ENCODE results near the gene MED12L.
A peak's percentile ranks its signal among the peaks of the same experiment; 100 is the strongest.
"Not testable (repeated sequence)": the region's sequence is repeated elsewhere in the genome, so short reads cannot be mapped to it uniquely, and the experiment has no call there.

Gene MED12L

DNA sequence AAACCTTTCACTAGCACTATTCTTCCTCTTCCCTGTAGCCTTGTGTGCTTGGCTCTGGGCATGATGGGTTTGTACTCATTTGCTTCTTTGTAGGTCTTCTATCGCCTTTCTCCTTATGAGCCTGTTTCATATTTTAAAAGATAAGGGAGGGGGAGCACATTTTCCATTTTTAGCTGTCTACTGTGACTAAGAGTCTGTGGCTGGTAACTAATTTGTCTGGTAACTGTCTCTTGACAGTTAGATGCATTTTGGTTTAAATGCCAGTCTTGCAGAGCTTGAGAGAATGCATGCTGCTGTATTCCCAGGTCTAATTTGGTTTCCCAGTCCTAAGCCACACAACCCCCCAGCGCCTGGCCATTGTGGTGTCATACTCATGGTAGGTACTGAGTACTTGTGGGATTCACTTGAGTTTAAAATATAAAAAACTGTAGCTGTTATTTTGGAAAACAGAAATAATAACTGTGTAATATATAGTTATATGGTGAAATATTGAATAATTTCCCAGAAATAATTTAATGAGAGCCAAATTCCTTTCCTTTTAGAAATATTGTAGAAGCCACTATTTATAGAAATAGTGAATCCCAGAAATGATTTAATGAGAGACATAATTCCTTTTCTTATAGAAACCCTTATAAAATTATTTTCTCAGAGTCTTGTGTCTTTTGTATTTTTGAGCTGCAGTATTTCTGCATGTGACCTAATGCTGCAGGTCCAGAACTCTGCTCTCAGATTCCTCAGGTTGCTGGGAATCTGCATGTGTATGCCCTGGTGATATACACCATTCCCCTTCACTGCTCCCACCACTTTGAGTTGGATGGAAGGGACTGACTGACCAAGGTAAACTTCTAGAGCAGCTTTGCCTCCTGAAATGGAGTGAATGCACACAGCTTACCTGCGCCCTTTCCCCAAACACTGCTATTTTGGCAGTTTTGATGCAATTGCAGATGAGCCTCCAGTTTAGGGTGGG lies 131.5 kb downstream of the MED12L start:
- no peak for DNase-seq

DNA sequence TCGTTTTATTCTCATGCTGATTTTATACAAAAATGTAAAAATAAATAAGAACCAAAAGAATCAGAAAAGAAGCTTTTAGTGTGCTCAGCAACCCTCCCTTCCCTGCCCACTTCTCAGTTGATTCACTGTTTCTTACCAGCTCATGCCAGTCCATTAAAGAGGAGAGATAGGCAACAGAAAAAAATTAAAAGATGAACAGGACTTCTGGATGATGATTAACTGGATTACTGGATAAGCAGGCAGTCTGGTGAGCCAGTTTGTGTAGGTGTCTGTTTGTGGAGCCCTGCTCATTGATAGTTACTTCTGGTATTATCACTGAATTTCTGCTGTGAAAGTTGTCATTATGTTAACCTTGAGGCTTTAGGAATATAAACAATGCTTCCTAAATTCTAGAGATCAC lies 132.7 kb downstream of the MED12L start:
- DNase-seq, result no peak

DNA sequence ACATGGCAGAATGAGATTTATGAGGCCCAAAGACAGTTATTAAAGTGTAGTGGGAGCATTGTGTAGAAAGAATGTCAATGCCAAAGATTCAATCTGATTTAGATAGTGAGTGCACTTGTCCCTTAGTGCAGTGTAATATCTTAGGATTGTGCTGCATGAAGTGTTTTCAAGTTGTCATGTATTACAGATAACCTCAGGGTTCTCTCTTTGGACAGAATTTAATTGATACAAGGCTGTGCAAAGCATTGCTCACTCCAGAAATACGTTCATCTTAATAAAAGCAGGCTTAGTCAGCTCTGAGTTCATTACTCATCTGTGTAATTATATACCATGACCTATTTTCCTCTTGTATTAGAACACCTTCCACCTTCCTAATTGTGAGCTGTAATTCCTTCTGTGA lies 133.6 kb downstream of the MED12L start:
- DNase-seq, result no peak

DNA sequence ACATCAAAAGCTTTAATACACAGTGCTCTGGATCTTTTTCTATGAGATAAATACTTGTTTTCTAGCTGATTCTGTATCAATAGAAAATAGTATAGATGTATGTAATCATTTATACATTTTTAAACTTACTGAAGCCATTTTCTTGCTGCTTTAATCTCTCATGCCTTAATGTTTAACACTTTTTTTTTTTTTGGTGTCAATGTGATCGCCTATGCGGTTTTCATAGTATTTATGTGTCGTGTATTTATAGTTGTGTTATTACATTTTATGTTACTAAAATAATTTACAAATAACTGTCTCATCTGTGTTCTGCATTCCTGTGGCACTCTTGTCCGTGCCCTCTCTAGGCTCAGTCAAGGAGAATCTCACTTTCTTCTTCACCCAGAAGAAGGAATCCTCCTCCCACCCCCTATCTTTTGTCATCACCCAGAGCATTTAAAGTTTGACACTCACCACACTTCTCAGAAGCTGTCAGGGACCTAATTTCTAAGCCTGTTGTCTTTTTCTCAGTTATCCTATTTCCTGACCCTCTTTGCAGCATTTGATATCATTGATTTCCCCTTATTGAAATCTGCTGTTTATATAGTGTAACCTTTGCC lies 138.9 kb downstream of the MED12L start:
- DNase-seq, result no peak

DNA sequence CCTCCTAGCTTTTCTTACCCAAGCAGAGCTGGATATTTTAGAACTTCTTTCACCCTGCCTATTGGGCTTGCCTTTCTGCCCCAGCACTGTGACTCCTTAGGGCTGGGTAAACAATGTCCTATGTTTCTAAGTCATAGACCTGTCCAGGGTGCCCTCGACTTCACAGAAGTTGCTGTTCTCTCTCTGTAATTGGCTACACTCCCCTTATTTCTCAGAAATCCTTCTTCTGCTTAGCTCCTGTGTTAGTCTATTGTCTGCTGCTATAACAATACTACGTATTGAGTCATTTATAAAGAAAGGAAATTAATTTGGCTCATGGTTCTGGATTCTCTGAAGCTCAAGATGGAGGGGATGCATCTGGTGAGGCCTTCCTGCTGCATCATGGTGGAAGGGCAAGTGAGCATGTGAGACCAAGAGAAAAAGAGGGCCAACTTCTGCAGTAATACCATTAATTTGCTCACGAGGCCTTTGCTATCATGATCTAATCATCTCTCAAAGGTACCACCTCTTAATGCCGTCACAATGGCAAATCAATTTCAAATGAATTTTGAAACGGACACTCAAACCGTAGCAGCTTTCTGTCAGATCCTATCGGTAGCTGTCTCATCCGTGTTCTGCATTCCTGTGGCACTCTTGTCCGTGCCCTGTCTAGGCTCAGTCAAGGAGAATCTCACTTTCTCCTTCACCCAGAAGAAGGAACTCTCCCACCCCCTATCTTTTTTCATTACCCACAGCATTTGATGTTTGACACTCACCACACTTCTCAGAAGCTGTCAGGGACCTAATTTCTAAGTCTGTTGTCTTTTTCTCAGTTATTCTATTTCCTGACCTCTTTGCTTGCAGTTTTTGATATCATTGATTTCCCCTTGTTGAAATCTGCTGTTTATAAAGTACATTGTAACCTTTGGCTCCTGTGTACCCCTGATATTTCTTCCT lies 139.8 kb downstream of the MED12L start:
- DNase-seq, result no peak

DNA sequence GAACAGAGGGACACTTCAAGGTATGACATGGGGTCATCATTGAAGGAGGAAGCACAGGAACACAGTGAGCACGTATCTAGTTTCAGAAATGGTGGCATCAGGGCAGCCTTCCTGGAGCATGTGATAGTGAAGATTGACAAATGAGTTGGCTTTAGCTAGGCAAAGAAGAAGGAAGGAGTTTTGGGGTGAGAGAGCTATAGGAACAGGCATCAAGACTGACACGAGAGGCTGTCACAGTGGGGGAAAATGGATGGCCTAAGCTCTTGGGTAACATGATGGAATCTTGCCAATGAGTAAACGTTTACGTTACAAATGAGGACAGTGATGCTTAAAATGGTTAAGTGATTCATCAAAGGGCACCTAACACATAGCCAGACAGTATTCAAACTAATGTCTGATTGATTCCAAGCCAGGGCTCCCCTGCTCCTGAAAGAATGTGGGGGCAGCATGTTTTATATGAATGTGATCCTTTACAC lies 140.7 kb downstream of the MED12L start:
- no peak for DNase-seq

DNA sequence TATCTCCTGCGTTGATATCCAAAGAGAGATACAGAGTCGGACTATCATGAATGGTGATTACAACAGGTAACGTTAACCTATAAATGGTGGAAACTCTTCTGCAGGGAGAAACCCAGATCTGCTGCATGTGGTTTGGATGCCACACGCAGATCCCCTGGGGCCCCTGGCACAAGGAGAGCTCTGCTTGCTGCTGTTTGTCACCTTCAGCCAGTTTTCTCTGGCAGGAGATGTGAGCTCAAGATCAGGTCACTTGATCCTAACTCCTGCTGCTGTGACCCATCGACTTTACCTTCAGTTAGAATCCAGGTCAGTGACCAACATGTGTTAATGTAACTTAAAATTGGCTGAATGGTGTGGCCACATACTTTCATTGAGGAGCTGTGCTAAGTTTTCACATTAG lies 141.4 kb downstream of the MED12L start:
- no peak for DNase-seq

DNA sequence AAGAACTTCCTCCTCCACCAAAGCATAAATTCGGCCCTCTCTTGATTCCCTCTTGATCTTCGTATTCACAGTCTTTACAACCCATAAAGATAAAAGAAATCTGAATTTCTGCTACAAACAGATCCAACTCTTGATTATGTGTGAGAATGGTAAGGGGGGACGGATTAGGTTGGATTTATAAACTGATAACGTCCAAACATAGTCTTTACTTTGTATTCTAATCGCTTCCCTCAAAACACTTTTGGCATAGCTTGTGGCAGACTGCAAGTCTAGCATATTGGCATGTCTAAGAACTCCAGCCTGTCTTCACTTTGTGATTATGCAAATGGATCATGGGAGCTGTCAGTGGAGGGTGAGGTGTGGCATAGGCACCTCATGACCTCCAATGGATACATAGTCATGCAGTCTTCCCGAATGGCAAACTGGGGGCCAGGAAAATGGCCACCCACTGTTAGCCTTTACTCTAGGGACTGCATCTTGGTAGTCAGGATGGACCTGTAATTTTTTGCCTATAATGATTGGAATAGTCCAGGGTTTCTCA lies 141.9 kb downstream of the MED12L start:
- no peak for DNase-seq

DNA sequence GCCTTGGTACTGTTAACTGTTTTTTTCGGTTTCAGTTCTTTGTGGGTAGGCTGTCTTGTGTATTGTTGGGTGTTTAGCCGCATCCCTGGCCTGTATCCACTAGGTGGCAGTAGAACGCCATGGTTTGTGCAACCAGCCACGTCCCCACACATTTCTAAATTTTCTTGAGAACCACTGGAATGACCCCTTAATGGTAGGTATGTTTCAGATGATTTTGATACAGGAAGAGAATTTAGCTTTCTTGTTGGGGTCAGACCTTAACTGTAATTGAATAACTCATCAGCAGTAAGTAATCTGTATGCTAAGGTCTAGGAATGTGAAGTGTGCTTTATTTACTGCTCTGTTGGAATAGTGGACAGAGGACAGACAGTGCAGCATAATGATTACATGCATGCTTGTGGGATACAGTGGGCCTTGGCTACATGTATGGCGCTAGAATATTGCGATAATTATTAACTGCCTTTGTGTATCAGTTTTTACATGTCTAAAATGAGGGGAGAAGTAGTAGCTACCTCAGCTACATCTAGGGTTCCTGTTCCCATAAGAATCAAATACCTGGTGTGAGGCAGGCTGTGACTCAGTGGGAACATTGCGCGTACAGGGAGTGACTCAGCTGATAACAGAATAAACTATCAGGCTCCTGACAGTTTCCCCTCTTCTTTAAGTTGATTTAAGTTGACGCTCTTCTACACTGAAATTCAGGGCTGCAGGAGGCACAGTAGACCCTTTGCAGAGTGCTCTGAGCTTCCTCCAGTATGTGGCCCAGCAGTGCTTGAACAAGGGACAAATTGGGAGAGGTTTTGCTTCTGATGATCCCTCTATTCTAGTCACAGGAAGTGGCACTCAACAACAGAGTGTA lies 142.6 kb downstream of the MED12L start:
- DNase-seq, result peak; percentile 32

DNA sequence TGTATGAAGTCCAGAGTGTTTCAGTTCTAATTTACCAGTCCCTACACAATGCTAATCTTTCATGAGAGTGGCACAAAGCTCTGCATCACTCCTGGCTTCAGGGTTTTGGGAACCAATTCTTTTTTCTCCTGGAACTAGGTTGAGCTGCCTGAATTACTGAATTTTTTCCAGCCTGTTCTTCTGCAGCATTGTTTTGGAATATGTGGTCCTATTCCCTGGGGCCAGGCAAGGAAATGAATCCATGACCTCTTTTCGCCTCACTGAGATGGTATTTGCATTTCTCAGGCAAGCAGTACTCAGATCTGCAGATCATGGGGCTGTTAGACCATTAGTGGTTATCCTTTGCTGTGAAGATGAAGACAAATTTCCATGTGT lies 143.2 kb downstream of the MED12L start:
- no peak for DNase-seq

DNA sequence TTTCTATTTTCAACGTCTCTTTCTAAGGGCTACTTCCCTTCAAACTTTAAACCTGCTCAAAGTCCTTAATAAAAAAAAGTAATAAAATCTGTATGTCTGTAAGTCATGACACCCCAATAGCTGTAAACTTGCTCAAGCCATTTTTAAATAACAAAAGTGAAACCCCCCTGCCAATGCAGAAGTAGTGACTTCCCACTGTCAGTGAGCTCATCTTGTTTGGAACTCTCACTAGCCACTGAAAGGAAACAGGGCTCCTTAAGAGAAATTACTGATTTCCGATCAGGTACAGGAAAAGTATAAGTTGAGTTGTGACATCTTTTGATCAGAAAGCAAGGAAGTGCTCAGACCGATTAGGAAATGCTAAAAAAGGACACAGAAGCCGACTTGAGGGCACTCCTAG lies 145.2 kb downstream of the MED12L start:
- no peak for DNase-seq

DNA sequence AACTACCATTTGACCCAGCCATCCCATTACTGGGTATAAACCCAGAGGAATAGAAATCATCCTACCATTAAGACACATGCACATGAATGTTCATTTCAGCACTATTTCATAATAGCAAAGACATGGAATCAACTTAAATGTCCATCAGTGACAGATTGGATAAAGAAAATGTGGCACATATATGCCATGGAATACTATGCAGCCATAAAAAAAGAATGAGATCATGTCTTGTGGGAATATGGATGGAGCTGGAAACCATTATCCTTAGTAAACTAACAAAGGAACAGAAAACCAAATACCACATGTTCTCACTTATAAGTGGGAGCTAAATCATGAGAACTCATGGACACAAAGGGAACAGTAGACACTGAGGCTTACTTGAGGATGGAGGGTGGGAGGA lies 146.9 kb downstream of the MED12L start:
- DNase-seq, result not testable (repeated sequence)

DNA sequence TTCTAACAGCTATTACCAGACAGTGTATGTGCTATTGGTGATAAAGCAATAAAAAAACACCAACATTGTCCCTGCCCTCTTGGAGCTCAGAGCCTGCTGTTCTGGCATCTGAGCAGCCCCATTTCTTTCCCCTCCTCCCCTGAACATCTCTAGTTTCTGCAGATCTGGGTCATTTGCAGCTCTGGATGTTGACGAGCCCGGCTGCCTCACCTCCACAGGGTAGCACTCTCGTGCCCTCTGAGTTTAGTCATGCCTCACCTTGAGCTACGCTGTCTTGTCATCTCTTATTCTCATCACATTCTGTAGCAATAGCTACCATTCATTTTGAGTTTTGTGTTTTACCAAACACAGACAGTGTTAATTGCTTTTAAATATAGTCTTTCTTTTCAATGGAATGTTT lies 147.5 kb downstream of the MED12L start:
- no peak for DNase-seq

DNA sequence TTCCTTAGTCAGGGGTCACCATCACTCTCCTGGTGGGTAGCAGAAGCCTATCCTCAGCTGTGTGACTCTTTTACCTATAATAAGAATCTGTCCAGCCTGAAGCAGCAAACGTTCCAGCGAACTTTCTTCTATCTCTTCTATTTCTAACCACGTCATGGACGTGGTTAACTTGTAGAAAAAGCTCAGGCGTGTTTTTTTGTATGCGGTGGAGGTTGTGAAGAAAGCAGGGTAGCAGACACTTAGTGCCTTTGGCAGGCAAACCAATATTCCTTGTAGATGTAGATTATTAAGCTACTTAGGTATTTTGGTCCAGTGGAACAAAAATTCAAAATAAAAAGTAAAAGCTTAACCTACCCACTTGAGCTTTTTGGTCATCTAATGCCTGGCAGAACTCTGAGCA lies 149.4 kb downstream of the MED12L start:
- DNase-seq, result no peak

DNA sequence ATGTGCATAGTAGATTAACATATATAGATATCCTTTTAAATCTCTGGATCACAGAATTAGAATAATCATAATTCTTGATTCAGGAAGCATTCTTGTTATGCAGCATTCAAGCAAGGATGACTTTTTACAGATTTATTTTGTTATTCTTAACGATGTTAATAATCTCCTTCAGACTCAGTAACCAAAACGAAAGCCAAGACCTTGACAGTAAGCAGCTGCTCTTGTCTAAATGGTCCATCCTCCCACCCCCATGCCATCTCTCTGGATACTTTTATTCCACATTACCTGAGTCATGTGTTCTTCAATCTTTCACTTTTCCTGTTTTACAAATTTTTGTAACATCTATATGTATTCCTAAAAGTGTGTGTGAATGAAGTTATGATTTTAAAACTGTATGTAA lies 150.9 kb downstream of the MED12L start:
- DNase-seq, result no peak

DNA sequence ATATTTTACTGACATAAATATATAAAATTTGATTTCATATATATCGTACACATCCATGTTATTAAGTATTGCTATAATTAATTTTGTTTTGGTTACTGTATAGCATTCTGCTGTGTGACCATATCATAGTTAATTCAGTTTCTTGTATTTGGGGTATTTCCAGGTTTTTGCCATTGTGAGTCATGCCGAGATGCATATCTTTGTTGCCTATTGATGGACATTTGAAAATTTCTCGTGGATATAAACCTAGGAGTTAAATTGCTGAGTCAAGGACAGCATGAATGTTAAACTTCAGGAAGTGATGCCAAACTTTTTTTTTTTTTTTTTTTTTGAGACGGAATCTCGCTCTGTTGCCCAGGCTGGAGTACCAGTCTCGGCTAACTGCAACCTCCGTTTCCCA lies 151.3 kb downstream of the MED12L start:
- no peak for DNase-seq

DNA sequence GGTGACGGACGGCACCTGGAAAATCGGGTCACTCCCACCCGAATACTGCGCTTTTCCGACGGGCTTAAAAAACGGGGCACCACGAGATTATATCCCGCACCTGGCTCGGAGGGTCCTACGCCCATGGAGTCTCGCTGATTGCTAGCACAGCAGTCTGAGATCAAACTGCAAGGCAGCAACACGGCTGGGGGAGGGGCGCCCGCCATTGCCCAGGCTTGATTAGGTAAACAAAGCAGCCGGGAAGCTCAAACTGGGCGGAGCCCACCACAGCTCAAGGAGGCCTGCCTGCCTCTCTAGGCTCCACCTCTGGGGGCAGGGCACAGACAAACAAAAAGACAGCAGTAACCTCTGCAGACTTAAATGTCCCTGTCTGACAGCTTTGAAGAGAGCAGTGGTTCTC lies 156.5 kb downstream of the MED12L start:
- DNase-seq, result not testable (repeated sequence)

DNA sequence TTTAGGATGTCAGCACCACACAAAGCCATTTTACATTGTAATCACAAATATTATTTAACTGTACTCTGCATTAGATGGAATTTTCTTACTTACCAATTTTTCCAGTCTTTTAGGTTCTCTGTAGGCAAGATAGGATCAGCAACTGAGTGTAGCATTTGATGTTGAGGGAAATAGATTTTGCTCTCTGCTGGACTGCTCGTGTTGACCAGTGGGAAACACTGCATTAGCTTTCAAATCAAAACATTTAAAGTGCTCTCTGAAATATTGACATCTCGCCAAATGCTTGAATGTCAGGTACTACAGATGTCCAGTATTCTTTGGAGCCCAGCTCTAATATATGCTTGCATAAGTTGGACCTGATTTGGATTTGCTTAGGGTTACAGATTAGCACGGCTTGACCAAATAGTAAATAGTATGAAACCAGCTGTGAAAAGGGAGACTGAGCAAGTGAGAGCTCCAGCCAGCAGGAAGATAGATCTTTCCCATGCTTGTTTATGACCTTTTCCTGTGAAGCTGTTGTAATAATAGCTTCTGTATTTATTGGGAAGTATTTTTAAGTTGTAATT lies 163.4 kb downstream of the MED12L start:
- no peak for DNase-seq

DNA sequence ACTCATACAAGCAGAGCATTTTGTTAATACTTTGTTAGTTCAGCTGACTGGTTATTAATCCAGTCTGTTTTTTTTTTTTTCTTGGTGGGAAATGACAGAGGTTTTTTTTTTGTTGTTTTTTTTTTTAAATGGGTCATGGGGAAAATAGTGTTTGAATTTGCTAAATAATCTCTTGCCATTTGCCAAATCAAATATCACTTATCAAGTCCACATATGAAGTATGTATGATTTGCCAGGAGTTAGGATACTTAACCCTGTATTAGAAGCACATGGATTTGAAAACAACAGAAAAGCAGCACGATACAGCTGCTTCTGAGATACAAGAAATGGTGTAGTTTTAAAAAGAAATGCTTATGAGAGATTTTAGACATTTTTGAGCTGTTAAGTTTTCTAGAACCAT lies 171.3 kb downstream of the MED12L start:
- DNase-seq, result no peak

DNA sequence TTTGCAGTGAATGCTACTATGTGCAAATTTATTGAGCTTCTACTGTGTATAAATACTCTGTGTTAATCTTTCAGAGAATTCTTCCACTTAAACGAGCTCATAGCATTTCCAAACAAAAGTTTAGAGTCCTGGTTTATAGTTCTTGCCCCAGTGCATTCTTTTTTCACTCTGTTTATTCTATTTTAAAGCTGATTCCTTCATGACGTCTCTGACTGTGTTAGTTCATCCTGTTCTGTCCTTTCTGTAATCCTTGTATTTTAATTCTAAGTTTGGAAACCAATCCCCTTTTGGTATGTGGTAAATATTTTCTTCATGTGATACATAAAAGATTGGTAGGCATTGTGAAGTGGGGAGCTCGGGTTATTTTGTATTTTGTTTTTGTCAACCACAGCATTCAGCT lies 174.2 kb downstream of the MED12L start:
- DNase-seq, result no peak

DNA sequence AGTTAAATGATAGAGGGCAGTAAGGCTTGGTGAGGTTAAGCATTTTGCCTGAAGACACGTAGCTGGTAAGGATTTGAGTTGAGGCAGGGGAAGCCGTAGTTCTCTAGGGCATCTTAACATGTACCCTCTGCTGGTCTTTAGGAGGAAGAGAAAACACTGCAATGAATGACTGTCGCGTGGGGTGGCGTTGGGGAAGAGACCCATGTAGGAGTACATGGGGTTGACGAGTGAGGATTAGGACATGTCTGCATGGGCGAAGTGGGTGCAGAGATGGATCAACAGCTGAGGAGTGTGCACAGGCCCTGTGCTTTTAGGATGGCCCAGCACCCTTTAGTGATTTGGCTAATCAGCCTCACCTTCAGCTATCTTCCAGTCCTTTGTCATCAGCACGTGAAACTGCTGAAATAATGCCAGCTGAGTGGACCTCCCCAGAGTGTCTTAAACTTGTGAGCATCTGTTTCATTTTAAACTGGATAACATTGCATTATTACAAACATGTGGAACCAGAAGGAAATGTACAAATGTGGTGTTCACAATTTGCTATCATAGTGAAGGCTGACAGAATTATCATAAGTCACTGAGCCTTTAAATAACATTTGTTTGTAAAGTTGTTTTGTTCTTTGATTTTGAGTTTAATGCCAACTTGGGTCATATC lies 177.5 kb downstream of the MED12L start:
- DNase-seq, result no peak
